HepG2 (cell line): ENCODE data around the gene RAD51D. TPM values are rescaled to one million over a fixed set of nuclear protein-coding genes. Genes with fewer than 3 reads are reported as not detected.

Experiments used
- BATF2 ChIP-seq: sonication (generic); formaldehyde crosslinking; IDR thresholded peaks from 2 replicates; pipeline ENCODE4 v1.8.0; 2022; ENCODE audit warnings: mild to moderate bottlenecking, missing genetic modification reagents, moderate library complexity
- BCL3 ChIP-seq: sonication (generic); formaldehyde crosslinking; IDR thresholded peaks from 2 replicates; pipeline ENCODE4 v1.5.1; 2020; ENCODE audit warnings: mild to moderate bottlenecking, missing genetic modification reagents, moderate library complexity
- DMTF1 ChIP-seq: sonication (generic); formaldehyde crosslinking; IDR thresholded peaks from 2 replicates; pipeline ENCODE4 v1.4.0; 2020; ENCODE audit warnings: mild to moderate bottlenecking, missing genetic modification reagents
- DNMT1 ChIP-seq: sonication (generic); formaldehyde crosslinking; IDR thresholded peaks from 2 replicates; pipeline ENCODE4 v1.5.1; 2020; ENCODE audit warnings: mild to moderate bottlenecking, missing genetic modification reagents
- E2F2 ChIP-seq: sonication (generic); formaldehyde crosslinking; IDR thresholded peaks from 2 replicates; pipeline ENCODE4 v1.4.0; 2020; ENCODE audit warnings: missing genetic modification reagents, borderline replicate concordance
- FOXJ3 ChIP-seq: sonication (generic); formaldehyde crosslinking; IDR thresholded peaks from 2 replicates; pipeline ENCODE4 v1.4.0; 2020; ENCODE audit warnings: missing genetic modification reagents, mild to moderate bottlenecking, borderline replicate concordance
- MLXIP ChIP-seq: sonication (generic); formaldehyde crosslinking; IDR thresholded peaks from 2 replicates; pipeline ENCODE4 v1.9.0; 2021; ENCODE audit warnings: missing genetic modification reagents, borderline replicate concordance
- MTA3 ChIP-seq: sonication (generic); formaldehyde crosslinking; IDR thresholded peaks from 2 replicates; pipeline ENCODE4 v1.4.0; 2020; ENCODE audit warnings: missing genetic modification reagents
- MYNN ChIP-seq: sonication (generic); formaldehyde crosslinking; IDR thresholded peaks from 2 replicates; pipeline ENCODE4 v1.4.0; 2020; ENCODE audit warnings: mild to moderate bottlenecking, low read depth, missing genetic modification reagents
- PHB2 ChIP-seq: fragments of 450-650 bp; IDR thresholded peaks from 2 replicates; pipeline ENCODE4 v1.6.1; 2018; ENCODE audit not compliant: partially characterized antibody
- POLR2A ChIP-seq, 2 experiments: IDR thresholded peaks; 2 replicates each; pipeline ENCODE4 v1.6.1; 2011; ENCODE audit warnings: low read depth in 2 of 2, low read length in 2 of 2, mild to moderate bottlenecking in 1 of 2, moderate library complexity in 1 of 2; ENCODE audit not compliant: insufficient read depth in 1 of 2
- RARA ChIP-seq: IDR thresholded peaks from 2 replicates; pipeline ENCODE4 v1.6.1; 2016; ENCODE audit warnings: missing genetic modification reagents, missing compliant biosample characterization
- TCF7L2 ChIP-seq: IDR thresholded peaks from 2 replicates; pipeline ENCODE4 v1.6.1; 2011; ENCODE audit warnings: mild to moderate bottlenecking, low read depth, low read length, moderate library complexity
- ZBTB37 ChIP-seq: sonication (generic); formaldehyde crosslinking; IDR thresholded peaks from 2 replicates; pipeline ENCODE4 v1.4.0; 2020; ENCODE audit warnings: mild to moderate bottlenecking, missing genetic modification reagents
- ZNF282 ChIP-seq: fragments of 450-650 bp; IDR thresholded peaks from 2 replicates; pipeline ENCODE4 v1.6.1; 2018; ENCODE audit not compliant: partially characterized antibody
- ZNF335 ChIP-seq: sonication (generic); formaldehyde crosslinking; IDR thresholded peaks from 2 replicates; pipeline ENCODE4 v1.4.0; 2020; ENCODE audit warnings: missing genetic modification reagents
- ZNF550 ChIP-seq: sonication (generic); formaldehyde crosslinking; IDR thresholded peaks from 2 replicates; pipeline ENCODE4 v1.4.0; 2020; ENCODE audit warnings: mild to moderate bottlenecking, missing genetic modification reagents, borderline replicate concordance
- ZNF713 ChIP-seq: sonication (generic); formaldehyde crosslinking; IDR thresholded peaks from 2 replicates; pipeline ENCODE4 v1.4.0; 2020; ENCODE audit warnings: mild to moderate bottlenecking, missing genetic modification reagents
- ZNF891 ChIP-seq: sonication (generic); formaldehyde crosslinking; IDR thresholded peaks from 2 replicates; pipeline ENCODE4 v1.5.0; 2020; ENCODE audit warnings: mild to moderate bottlenecking, missing genetic modification reagents
- polyA plus RNA-seq, 8 experiments: library from polyadenylated mRNA; depleted of rRNA in 3 of 8; stranded (reverse) in 7 of 8; unstranded in 1 of 8; fragments of >200 nt; fragmentation: Illumina TruSeq in 4 of 8; extraction: Trizol in 4 of 8; gene quantifications; 2 replicates each; pipeline versions ENCODE4 v1.2.1 to v1.2.3, GENCODE V29; 2011 to 2016; ENCODE audit warnings: low read depth in 4 of 8, missing spikeins in 1 of 8, mixed read lengths in 1 of 8; ENCODE audit not compliant: insufficient read depth in 1 of 8
- total RNA-seq, 5 experiments: library from RNA; depleted of rRNA; stranded (reverse); fragments of >200 nt; fragmentation: Illumina TruSeq; extraction: Trizol; gene quantifications; 2 replicates each; pipeline ENCODE4 v1.2.3, GENCODE V29; 2016; ENCODE audit warnings: low read depth in 1 of 5

The RAD51D gene
- total and polyA plus RNA-seq, 2 of the 13 experiments (the other 11 are each of a cell fraction or from before 2014, with no cell fraction given), result 6.7 to 13.1 TPM

GRCh38 chr17:35141681-35142466 is 22.2 kb upstream of the RAD51D start, which contains the start of gene NLE1 (continued):
- peak; percentile 68; the same call in 1 of the 2 replicates for TF ChIP-seq BCL3 (CRISPR knock-in tag)
- no peak for TF ChIP-seq DMTF1 (CRISPR knock-in tag)
- TF ChIP-seq POLR2A (IDR thresholded peaks at IDR 0.05; ENCODE audit: insufficient read depth in 1 of 2, low read depth in 2 of 2, low read length in 2 of 2), result peak; percentile 43 to 75; a peak in 3 of 4 replicates
- TF ChIP-seq ZNF550 (CRISPR knock-in tag), result 0 out of 2 replicates have a peak, but pooled peaks have one; percentile 67
- no peak for TF ChIP-seq TCF7L2
- TF ChIP-seq ZNF713 (CRISPR knock-in tag), result no peak
- TF ChIP-seq ZNF282, result no peak
- no peak for TF ChIP-seq E2F2 (CRISPR knock-in tag)
- TF ChIP-seq FOXJ3 (CRISPR knock-in tag), result no peak
- no peak for TF ChIP-seq MTA3 (CRISPR knock-in tag)
- 0 out of 2 replicates have a peak, but pooled peaks have one; percentile 43 for TF ChIP-seq ZNF335 (CRISPR knock-in tag)
- TF ChIP-seq MYNN, result no peak; the same call in 1 of the 2 replicates
- TF ChIP-seq RARA (CRISPR knock-in tag), result 0 out of 2 replicates have a peak, but pooled peaks have one; percentile 41
- TF ChIP-seq DNMT1, result peak; percentile 84; the same call in 1 of the 2 replicates
- no peak for TF ChIP-seq ZBTB37 (CRISPR knock-in tag)
- TF ChIP-seq ZNF891 (CRISPR knock-in tag), result peak; percentile 81
- TF ChIP-seq MLXIP (CRISPR knock-in tag), result no peak
- no peak for TF ChIP-seq PHB2
- TF ChIP-seq BATF2, result peak; percentile 88
